Gastrocnemius medialis (tissue), 4 donors: ENCODE measurements around the gene FAM229A.

Source experiments
- POLR2A ChIP-seq, 2 donors: fragments of 450-650 bp; IDR thresholded peaks; one replicate each; pipeline ENCODE4 v1.6.1; 2017; ENCODE audit warnings: antibody characterized with exemption in 2 of 2, mild to moderate bottlenecking in 2 of 2, moderate library complexity in 2 of 2
- TF ChIP-seq, protein P1 (sequence below), 5 experiments: fragments of 450-650 bp in 3 of 5; fragments of 200-600 bp in 2 of 5; sonication (generic) in 2 of 5; IDR thresholded peaks in 4 of 5; conservative IDR thresholded peaks in 1 of 5; 1 replicate in 4 of 5; 2 replicates in 1 of 5; pipeline ENCODE4 v1.5.1; 2016 to 2019; ENCODE audit warnings: antibody characterized with exemption in 5 of 5, mild to moderate bottlenecking in 3 of 5, moderate library complexity in 3 of 5

DNA sequence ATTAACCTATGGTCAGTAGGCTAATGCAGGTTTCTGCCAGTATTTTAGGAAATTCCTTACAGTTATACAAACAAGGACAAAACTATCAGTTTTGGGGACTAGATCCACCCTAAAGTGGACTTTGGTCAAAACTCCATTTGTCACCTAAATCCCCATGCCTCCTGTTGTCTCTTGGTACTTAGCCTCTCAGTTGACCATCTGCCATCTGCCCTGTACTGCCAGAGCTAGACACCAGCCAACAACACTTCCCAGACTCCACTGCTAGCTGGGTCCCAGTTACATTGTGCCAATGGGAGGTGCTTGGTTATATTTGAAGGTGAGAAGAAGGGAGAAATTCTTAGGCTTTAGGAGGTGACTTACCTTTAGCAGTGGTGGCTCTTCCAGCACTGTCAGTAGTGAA lies 49.0 kb upstream of the FAM229A start:
- TF ChIP-seq, protein P1, sequence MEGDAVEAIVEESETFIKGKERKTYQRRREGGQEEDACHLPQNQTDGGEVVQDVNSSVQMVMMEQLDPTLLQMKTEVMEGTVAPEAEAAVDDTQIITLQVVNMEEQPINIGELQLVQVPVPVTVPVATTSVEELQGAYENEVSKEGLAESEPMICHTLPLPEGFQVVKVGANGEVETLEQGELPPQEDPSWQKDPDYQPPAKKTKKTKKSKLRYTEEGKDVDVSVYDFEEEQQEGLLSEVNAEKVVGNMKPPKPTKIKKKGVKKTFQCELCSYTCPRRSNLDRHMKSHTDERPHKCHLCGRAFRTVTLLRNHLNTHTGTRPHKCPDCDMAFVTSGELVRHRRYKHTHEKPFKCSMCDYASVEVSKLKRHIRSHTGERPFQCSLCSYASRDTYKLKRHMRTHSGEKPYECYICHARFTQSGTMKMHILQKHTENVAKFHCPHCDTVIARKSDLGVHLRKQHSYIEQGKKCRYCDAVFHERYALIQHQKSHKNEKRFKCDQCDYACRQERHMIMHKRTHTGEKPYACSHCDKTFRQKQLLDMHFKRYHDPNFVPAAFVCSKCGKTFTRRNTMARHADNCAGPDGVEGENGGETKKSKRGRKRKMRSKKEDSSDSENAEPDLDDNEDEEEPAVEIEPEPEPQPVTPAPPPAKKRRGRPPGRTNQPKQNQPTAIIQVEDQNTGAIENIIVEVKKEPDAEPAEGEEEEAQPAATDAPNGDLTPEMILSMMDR (IDR thresholded peaks at IDR 0.05 in 4 of 5, conservative IDR thresholded peaks at IDR 0.05 in 1 of 5): no peak
- TF ChIP-seq POLR2A (IDR thresholded peaks at IDR 0.05): no peak
